SU-DHL-6 (cell line): Measurements from ENCODE around the gene TBC1D9B.

Source experiments
- EZH2phosphoT487 ChIP-seq: fragments of 200-600 bp; sonication (generic), shearing (Covaris generic); conservative IDR thresholded peaks from 2 replicates; pipeline ENCODE4 v1.6.1; 2018; ENCODE audit warnings: mild to moderate bottlenecking, antibody characterized with exemption, low read length, moderate library complexity, mixed read lengths
- TF ChIP-seq, protein P1 (sequence below): fragments of 200-600 bp; sonication (generic); IDR thresholded peaks from one replicate; pipeline ENCODE4 v1.5.1; 2017; ENCODE audit warnings: antibody characterized with exemption, mild to moderate bottlenecking, low read length, moderate library complexity; ENCODE audit not compliant: insufficient read depth, poor library complexity, severe bottlenecking

DNA sequence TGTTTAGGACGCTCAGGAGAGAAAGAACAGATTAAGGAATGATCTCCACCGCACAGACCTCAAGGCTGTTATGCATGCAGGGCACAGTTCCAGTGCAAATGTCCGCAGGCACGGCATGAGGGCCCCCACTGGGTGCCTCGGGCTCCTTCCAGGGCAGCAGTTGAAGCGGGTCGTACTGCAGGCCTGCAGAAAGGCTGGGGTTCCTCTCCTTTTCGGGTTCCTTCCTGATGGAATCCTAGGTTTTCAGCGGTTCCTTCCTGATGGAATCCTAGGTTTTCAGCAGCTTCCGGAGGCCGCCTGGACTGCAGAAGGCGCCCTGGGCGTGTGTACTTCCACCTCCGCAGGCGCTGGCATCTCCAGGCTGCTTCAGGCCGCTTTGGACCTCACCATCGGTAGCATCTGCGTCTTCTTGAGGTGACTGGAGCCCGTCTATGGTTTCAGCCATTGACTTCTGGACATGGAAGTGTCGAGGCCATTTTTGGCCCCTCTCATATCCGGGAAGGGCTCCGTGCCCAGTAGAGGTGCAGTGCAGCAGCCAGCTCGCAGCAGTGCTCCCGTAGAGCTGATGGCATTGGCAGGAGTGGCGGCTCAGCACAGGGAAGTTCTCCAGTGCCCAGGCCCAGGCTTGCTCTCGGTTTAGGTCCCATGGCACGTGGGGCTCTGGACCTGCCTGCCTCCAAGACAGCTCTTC is 95.4 kb downstream of the TBC1D9B start:
- TF ChIP-seq, protein P1, sequence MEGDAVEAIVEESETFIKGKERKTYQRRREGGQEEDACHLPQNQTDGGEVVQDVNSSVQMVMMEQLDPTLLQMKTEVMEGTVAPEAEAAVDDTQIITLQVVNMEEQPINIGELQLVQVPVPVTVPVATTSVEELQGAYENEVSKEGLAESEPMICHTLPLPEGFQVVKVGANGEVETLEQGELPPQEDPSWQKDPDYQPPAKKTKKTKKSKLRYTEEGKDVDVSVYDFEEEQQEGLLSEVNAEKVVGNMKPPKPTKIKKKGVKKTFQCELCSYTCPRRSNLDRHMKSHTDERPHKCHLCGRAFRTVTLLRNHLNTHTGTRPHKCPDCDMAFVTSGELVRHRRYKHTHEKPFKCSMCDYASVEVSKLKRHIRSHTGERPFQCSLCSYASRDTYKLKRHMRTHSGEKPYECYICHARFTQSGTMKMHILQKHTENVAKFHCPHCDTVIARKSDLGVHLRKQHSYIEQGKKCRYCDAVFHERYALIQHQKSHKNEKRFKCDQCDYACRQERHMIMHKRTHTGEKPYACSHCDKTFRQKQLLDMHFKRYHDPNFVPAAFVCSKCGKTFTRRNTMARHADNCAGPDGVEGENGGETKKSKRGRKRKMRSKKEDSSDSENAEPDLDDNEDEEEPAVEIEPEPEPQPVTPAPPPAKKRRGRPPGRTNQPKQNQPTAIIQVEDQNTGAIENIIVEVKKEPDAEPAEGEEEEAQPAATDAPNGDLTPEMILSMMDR: no peak
- no peak for TF ChIP-seq EZH2phosphoT487
